GM23248 (cell line): ENCODE data around the gene IKZF2.

Experiments
- EZH2 ChIP-seq: fragments of 200-600 bp; sonication (generic); IDR thresholded peaks from 2 replicates; pipeline ENCODE4 v1.6.1; 2018; ENCODE audit warnings: antibody characterized with exemption, mild to moderate bottlenecking; ENCODE audit not compliant: insufficient read depth, poor library complexity, severe bottlenecking
- EZH2phosphoT487 ChIP-seq: fragments of 200-600 bp; sonication (generic); IDR thresholded peaks from 2 replicates; pipeline ENCODE4 v1.6.1; 2018; ENCODE audit warnings: antibody characterized with exemption, moderate library complexity, mild to moderate bottlenecking, low read depth; ENCODE audit not compliant: insufficient read depth

DNA sequence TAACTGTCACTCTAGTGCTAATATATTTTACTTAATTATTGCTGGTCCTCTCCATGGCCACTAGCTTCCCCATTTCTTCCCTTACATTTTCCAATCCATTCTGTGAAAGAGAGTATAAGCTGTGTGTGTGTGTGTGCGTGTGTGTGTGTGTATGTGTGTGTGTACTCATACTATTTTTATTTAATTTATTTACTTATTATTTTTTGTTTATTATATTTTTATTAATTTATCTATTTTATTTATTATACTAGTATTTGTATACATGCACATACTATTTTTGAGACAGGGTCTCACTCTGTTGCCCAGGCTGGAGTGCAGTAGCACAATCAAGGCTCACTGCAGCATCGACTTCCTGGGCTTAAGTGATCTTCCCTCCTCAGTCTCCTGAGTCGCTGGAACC lies 59.6 kb downstream of the IKZF2 start:
- no peak for TF ChIP-seq EZH2
- TF ChIP-seq EZH2phosphoT487: no peak
